AG10803 (cell line): ENCODE data around the gene SNUPN.

Source experiments
- DNase-seq: peaks from one replicate; pipeline ENCODE4 v3.0.0; 2010; ENCODE audit warnings: low read depth
- H3K4me3 ChIP-seq: 2 replicates; pipeline ENCODE4 v1.5.1; 2011; ENCODE audit warnings: mild to moderate bottlenecking, low read length, control low read depth
- CTCF ChIP-seq: conservative IDR thresholded peaks from 2 replicates; pipeline ENCODE4 v1.5.1; 2011; ENCODE audit warnings: mild to moderate bottlenecking, low read length, control low read depth, inconsistent platforms

SNUPN gene

GRCh38 chr15:75553659-75554058, 71.9 kb downstream of the SNUPN start:
- no peak overlapping the region for H3K4me3 ChIP-seq
- no peak for DNase-seq
- no peak for TF ChIP-seq CTCF

GRCh38 chr15:75551091-75551490, 74.4 kb downstream of the SNUPN start:
- TF ChIP-seq CTCF: no peak
- H3K4me3 ChIP-seq: no peak overlapping the region
- DNase-seq: no peak
